Measurements from ENCODE around the gene HDAC7. TPM values are rescaled to one million over a fixed set of nuclear protein-coding genes. Genes with fewer than 3 reads are reported as not detected.

HDAC7 gene
- total RNA-seq, 1 donor from 2014 or later: 76.1 TPM

GRCh38 chr12:47821346-47821706 is 1.6 kb upstream of the HDAC7 start:
- no peaks in the 10 kb centered on the region for H3K36me3 Mint-ChIP-seq
- TF ChIP-seq CTCF (conservative IDR thresholded peaks at IDR 0.05): no peak
- no peaks in the 10 kb centered on the region for H3K9me3 Mint-ChIP-seq
- H3K27ac Mint-ChIP-seq: peak overlapping the region; percentile 97
- no peaks in the 10 kb centered on the region for H3K27me3 Mint-ChIP-seq
- peaks cover 59% of the 10 kb centered on the region for H3K4me1 Mint-ChIP-seq (ENCODE audit: unreplicated experiment)
- DNase-seq (ENCODE audit: extremely low spot score, unreplicated experiment): no peak
- peak overlapping the region; percentile 98 for H3K4me3 Mint-ChIP-seq

- Mint-ChIP-seq H3K27ac (peak overlapping the region; percentile 97), H3K27me3 (no peaks in the 10 kb centered on the region), H3K4me3 (peak overlapping the region; percentile 98), H3K9me3 (no peaks in the 10 kb centered on the region), H3K36me3 (no peaks in the 10 kb centered on the region), H3K4me1 (ENCODE audit: unreplicated experiment) (peaks cover 62% of the 10 kb centered on the region)
- DNase-seq (ENCODE audit: extremely low spot score, unreplicated experiment): no peak
- no peak for TF ChIP-seq CTCF (conservative IDR thresholded peaks at IDR 0.05)
These were observed 1.1 kb upstream of the HDAC7 start for GRCh38 chr12:47820631-47821345.

GRCh38 chr12:47819138-47819895 is 386 bp downstream of the HDAC7 start:
- Mint-ChIP-seq H3K4me1 (ENCODE audit: unreplicated experiment) (peaks cover 53% of the 10 kb centered on the region), H3K4me3 (peak overlapping the region; percentile 91), H3K9me3 (no peaks in the 10 kb centered on the region), H3K36me3 (no peaks in the 10 kb centered on the region), H3K27ac (peak overlapping the region; percentile 82), H3K27me3 (no peaks in the 10 kb centered on the region)
- no peak for DNase-seq (ENCODE audit: extremely low spot score, unreplicated experiment)
- peak; percentile 34 for TF ChIP-seq CTCF (conservative IDR thresholded peaks at IDR 0.05)

GRCh38 chr12:47818467-47819137 is 1.1 kb downstream of the HDAC7 start:
- no peak for TF ChIP-seq CTCF (conservative IDR thresholded peaks at IDR 0.05)
- peak overlapping the region; percentile 82 for H3K27ac Mint-ChIP-seq
- H3K4me1 Mint-ChIP-seq (ENCODE audit: unreplicated experiment): peaks cover 61% of the 10 kb centered on the region
- DNase-seq (ENCODE audit: extremely low spot score, unreplicated experiment): no peak
- H3K9me3 Mint-ChIP-seq: no peaks in the 10 kb centered on the region
- H3K36me3 Mint-ChIP-seq: no peaks in the 10 kb centered on the region
- peak overlapping the region; percentile 91 for H3K4me3 Mint-ChIP-seq
- no peaks in the 10 kb centered on the region for H3K27me3 Mint-ChIP-seq

- no peaks in the 10 kb centered on the region for H3K9me3 Mint-ChIP-seq
- H3K4me3 Mint-ChIP-seq: peak overlapping the region; percentile 91
- no peaks in the 10 kb centered on the region for H3K27me3 Mint-ChIP-seq
- no peak for TF ChIP-seq CTCF (conservative IDR thresholded peaks at IDR 0.05)
- peaks cover 63% of the 10 kb centered on the region for H3K4me1 Mint-ChIP-seq (ENCODE audit: unreplicated experiment)
- DNase-seq (ENCODE audit: extremely low spot score, unreplicated experiment): no peak
- peak overlapping the region; percentile 82 for H3K27ac Mint-ChIP-seq
- no peaks in the 10 kb centered on the region for H3K36me3 Mint-ChIP-seq
These were observed 1.7 kb downstream of the HDAC7 start for GRCh38 chr12:47818007-47818376.

All from type B pancreatic cell (in vitro differentiated cells).